Suprapubic skin (tissue), 4 donors: ENCODE data around the gene SPNS3.

Experiments
- CTCF ChIP-seq, 2 donors: fragments of 200-600 bp in 1 of 2; fragments of 450-650 bp in 1 of 2; sonication (generic) in 1 of 2; IDR thresholded peaks; one replicate each; pipeline ENCODE4 v1.5.1; 2016 to 2019; ENCODE audit warnings: antibody characterized with exemption in 2 of 2, mild to moderate bottlenecking in 1 of 2, moderate library complexity in 1 of 2
- EP300 ChIP-seq: sonication (generic); formaldehyde crosslinking; IDR thresholded peaks from one replicate; pipeline ENCODE4 v1.6.1; 2017; ENCODE audit warnings: antibody characterized with exemption
- POLR2A ChIP-seq, 2 donors: fragments of 450-650 bp; IDR thresholded peaks; one replicate each; pipeline ENCODE4 v1.6.1; 2017; ENCODE audit warnings: antibody characterized with exemption in 2 of 2, mild to moderate bottlenecking in 2 of 2, moderate library complexity in 2 of 2
- POLR2AphosphoS5 ChIP-seq, 3 donors: sonication (generic); formaldehyde crosslinking; IDR thresholded peaks; one replicate each; pipeline ENCODE4 v1.6.1; 2017; ENCODE audit warnings: antibody characterized with exemption in 3 of 3

- TF ChIP-seq POLR2A (IDR thresholded peaks at IDR 0.05), result no peak
- TF ChIP-seq CTCF (IDR thresholded peaks at IDR 0.05), result no peak
- TF ChIP-seq POLR2AphosphoS5 (IDR thresholded peaks at IDR 0.05), result no peak
- no peak for TF ChIP-seq EP300
These were observed 16.5 kb upstream of the SPNS3 start for GRCh38 chr17:4417129-4417667.
